GM18873 (cell line): ENCODE data around the gene KCNG2.
"Not testable (repeated sequence)": the region's sequence is repeated elsewhere in the genome, so short reads cannot be mapped to it uniquely, and the experiment has no call there.

ENCODE experiments used
- ATAC-seq: cut with Tn5 transposase; IDR thresholded peaks from one replicate; pipeline ENCODE4 v1.9.1; 2021; ENCODE audit warnings: mild to moderate bottlenecking, moderate library complexity, moderate number of reproducible peaks; ENCODE audit not compliant: unreplicated experiment, low FRiP score

The KCNG2 gene

GRCh38 chr18:79866889-79867574 is 69.3 kb downstream of the KCNG2 start:
- ATAC-seq = no peak

GRCh38 chr18:79867666-79868065 is 69.9 kb downstream of the KCNG2 start:
- no peak for ATAC-seq

- no peak for ATAC-seq
These were observed 70.5 kb downstream of the KCNG2 start for GRCh38 chr18:79868168-79868784.

GRCh38 chr18:79868811-79869541 is 71.2 kb downstream of the KCNG2 start:
- no peak for ATAC-seq

GRCh38 chr18:79869591-79870300 is 72.0 kb downstream of the KCNG2 start:
- no peak for ATAC-seq

- ATAC-seq = no peak
These were observed 72.7 kb downstream of the KCNG2 start for GRCh38 chr18:79870301-79871025.

- ATAC-seq = no peak
These were observed 73.3 kb downstream of the KCNG2 start for GRCh38 chr18:79871026-79871390.

GRCh38 chr18:79871481-79872091 is 73.8 kb downstream of the KCNG2 start:
- ATAC-seq = no peak

- ATAC-seq = no peak
These were observed 75.0 kb downstream of the KCNG2 start for GRCh38 chr18:79872527-79873444.

GRCh38 chr18:79873449-79874110 is 75.8 kb downstream of the KCNG2 start:
- ATAC-seq = no peak

- ATAC-seq = no peak
These were observed 77.1 kb downstream of the KCNG2 start for GRCh38 chr18:79874553-79875530.

GRCh38 chr18:79875531-79875919 is 77.8 kb downstream of the KCNG2 start:
- no peak for ATAC-seq

GRCh38 chr18:79875931-79876461 is 78.3 kb downstream of the KCNG2 start:
- no peak for ATAC-seq

- no peak for ATAC-seq
These were observed 78.8 kb downstream of the KCNG2 start for GRCh38 chr18:79876497-79876896.

GRCh38 chr18:79877163-79878091 is 79.7 kb downstream of the KCNG2 start:
- no peak for ATAC-seq

GRCh38 chr18:79878246-79878645 is 80.5 kb downstream of the KCNG2 start:
- ATAC-seq = not testable (repeated sequence)
